Right lobe of liver (tissue), 6 donors: ENCODE measurements around the gene GMPR. TPM values are rescaled to one million over a fixed set of nuclear protein-coding genes. Genes with fewer than 3 reads are reported as not detected.

Experiments used
- ATAC-seq, 4 donors: fragments of 200-7000 bp; cut with Tn5 transposase; one replicate each; pipeline ENCODE4 v1.9.1; 2020; ENCODE audit warnings: mild to moderate bottlenecking in 4 of 4, moderate library complexity in 4 of 4
- DNase-seq, 3 donors: peaks; one replicate each; pipeline ENCODE4 v3.0.0-alpha.2; 2020
- H3K27ac ChIP-seq, 3 donors: fragments of 200-600 bp; one replicate each; pipeline ENCODE4 v1.8.0; 2022
- H3K27me3 ChIP-seq, 2 donors: fragments of 200-600 bp; one replicate each; pipeline ENCODE4 v1.8.0; 2022
- H3K36me3 ChIP-seq, 4 donors: fragments of 200-600 bp; sonication (generic) in 1 of 4; one replicate each; pipeline versions ENCODE4 v1.5.1 to v1.8.0; 2017 to 2022; ENCODE audit warnings: control low read depth in 1 of 4
- H3K4me1 ChIP-seq, 4 donors: fragments of 200-600 bp; sonication (generic) in 1 of 4; one replicate each; pipeline versions ENCODE4 v1.5.1 to v1.8.0; 2017 to 2022; ENCODE audit warnings: control low read depth in 1 of 4
- H3K4me3 ChIP-seq, 3 donors: fragments of 200-600 bp; one replicate each; pipeline ENCODE4 v1.8.0; 2022
- H3K9me3 ChIP-seq, 4 donors: fragments of 200-600 bp; sonication (generic) in 1 of 4; one replicate each; pipeline versions ENCODE4 v1.5.1 to v1.8.0; 2017 to 2022; ENCODE audit warnings: control low read depth in 1 of 4
- POLR2A ChIP-seq: fragments of 450-650 bp; IDR thresholded peaks from one replicate; pipeline ENCODE4 v1.6.1; 2017; ENCODE audit warnings: antibody characterized with exemption, mild to moderate bottlenecking
- WGBS: methylation state at CpG from one replicate; pipeline ENCODE4 v1.1.6; 2018; ENCODE audit warnings: low coverage, low lambda C conversion rate; ENCODE audit not compliant: insufficient coverage; ENCODE audit errors: missing lambda C conversion rate; 5-methylcytosine and 5-hydroxymethylcytosine counted together
- intact Hi-C, 2 donors: fragments of 100-400 bp; cut with DNase I; formaldehyde crosslinking; loops; one replicate each; pipeline versions ENCODE4 v1.11.2 to v1.14.1; 2022
- total RNA-seq, 6 experiments: library from RNA; depleted of rRNA in 2 of 6; stranded (reverse); fragments of >200 nt in 2 of 6; fragmentation: NEBNext Ultra II Directional in 3 of 6; extraction: Animal tissue kit (Norgen Biotek cat#: 25700) in 3 of 6; gene quantifications; one replicate each; pipeline versions ENCODE4 v1.1.0 to v1.2.4, GENCODE V29; 2016 to 2023
- TF ChIP-seq, protein P1 (sequence below), 4 donors: fragments of 200-600 bp in 3 of 4; fragments of 450-650 bp in 1 of 4; IDR thresholded peaks; one replicate each; pipeline versions ENCODE4 v1.5.1 to v1.8.0; 2016 to 2022; ENCODE audit warnings: antibody characterized with exemption in 4 of 4, mild to moderate bottlenecking in 2 of 4
- donor health status: DM: no; HTN: yes; CAD: no.
- donor health status: DM: no; HTN: no; CAD: no.
- donor health status: DM: no; HTN: no; CAD: no.
- donor health status: DM: no; HTN: yes; CAD: no.
- donor health status: DM: no; HTN: yes; CAD: no.

Gene GMPR
- total RNA-seq, 6 experiments from 2014 or later, result 3.7 to 6.5 (median 4.9) TPM

DNA sequence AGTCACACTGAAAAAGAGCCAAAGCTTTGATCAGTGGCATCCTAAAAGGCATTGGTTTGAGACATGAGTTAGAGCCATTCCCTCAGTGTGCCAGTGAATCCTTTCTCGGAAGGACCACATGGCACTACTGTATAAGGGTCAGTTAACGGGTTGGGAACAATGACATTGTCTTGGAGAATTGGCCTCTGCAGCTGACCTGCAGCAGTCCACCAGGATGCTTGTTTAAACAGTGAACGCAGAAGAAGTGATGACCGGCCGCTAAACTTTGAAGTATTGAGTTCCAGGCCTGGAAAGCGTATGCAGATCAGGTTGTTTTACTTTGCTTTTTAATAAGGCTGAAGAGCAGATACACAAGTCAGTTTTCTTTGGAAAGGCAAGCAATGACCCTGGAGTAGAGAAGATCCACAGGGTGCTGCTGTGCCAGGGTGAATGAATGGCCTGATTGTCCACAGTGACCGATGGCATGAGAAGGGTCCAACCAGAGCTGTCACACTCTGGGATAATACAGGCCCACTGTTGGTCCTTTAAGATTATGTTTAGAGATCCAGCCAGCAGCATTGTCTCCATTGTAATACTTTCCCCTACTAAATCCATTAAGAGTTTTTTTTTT, 57.8 kb downstream of the GMPR start:
- H3K4me1 ChIP-seq, result no peaks in the 10 kb centered on the region
- WGBS, result 76% methylated on average over 5 of the region's 7 CpGs
- no peak overlapping the region for H3K27ac ChIP-seq
- intact Hi-C loops, result no loop called here
- no peak overlapping the region for H3K4me3 ChIP-seq
- no peak for TF ChIP-seq POLR2A
- TF ChIP-seq, protein P1, sequence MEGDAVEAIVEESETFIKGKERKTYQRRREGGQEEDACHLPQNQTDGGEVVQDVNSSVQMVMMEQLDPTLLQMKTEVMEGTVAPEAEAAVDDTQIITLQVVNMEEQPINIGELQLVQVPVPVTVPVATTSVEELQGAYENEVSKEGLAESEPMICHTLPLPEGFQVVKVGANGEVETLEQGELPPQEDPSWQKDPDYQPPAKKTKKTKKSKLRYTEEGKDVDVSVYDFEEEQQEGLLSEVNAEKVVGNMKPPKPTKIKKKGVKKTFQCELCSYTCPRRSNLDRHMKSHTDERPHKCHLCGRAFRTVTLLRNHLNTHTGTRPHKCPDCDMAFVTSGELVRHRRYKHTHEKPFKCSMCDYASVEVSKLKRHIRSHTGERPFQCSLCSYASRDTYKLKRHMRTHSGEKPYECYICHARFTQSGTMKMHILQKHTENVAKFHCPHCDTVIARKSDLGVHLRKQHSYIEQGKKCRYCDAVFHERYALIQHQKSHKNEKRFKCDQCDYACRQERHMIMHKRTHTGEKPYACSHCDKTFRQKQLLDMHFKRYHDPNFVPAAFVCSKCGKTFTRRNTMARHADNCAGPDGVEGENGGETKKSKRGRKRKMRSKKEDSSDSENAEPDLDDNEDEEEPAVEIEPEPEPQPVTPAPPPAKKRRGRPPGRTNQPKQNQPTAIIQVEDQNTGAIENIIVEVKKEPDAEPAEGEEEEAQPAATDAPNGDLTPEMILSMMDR (IDR thresholded peaks at IDR 0.05), result no peak
- ATAC-seq (no peak), DNase-seq (no peak)
- H3K27me3 ChIP-seq, result no peaks in the 10 kb centered on the region
- no peaks in the 10 kb centered on the region for H3K9me3 ChIP-seq
- H3K36me3 ChIP-seq, result no peaks in the 10 kb centered on the region

DNA sequence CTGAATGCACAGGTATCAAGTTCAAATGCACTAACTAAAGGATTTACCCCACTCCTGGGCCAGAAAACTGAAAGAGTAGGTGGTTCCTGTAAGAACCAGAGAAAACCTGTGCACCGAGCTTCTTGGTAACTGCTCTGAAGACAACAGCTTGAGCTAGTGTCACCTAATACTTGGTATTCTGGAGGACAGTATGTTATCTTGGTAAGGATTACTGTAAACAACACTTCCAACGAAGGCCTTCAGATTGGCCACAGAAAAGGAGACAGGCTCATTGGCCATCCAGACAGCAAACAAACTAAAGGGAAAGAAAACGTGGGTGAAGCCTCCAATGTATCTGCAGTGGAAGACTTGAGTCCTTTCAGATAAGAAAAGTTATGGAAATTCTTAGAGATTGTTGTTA, 61.5 kb downstream of the GMPR start:
- intact Hi-C loops, result no loop called here
- Histone ChIP-seq H3K36me3 (peaks cover 0 to 5% (median 0%) of the 10 kb centered on the region in 4 donors), H3K27ac (no peak overlapping the region), H3K9me3 (no peaks in the 10 kb centered on the region), H3K4me3 (no peak overlapping the region), H3K4me1 (no peaks in the 10 kb centered on the region), H3K27me3 (no peaks in the 10 kb centered on the region)
- DNase-seq, result no peak
- WGBS, result 89% methylated on average over 3 of the region's 3 CpGs
- no peak for ATAC-seq
- TF ChIP-seq POLR2A, result no peak
- TF ChIP-seq, protein P1 (IDR thresholded peaks at IDR 0.05), result no peak

DNA sequence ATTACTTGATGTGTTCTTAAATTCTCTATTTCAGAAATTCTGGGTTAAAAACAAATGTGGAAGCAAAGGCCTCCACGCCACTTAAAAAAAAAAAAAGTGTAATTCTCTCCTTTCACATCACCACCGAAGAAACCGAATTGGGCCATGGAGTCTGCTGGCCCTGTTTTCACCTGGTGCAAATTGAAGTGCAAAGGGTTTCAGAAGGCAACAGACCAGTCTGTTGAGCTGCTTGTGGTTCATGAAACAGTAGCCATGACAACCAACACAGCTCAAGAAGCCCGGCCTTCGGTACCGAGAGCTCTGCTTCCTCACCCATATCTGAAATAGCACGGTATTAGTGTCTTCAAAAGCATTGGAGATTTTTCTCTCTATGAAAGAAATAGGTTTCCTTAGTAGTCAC, 63.1 kb downstream of the GMPR start:
- TF ChIP-seq POLR2A, result no peak
- DNase-seq, result no peak

DNA sequence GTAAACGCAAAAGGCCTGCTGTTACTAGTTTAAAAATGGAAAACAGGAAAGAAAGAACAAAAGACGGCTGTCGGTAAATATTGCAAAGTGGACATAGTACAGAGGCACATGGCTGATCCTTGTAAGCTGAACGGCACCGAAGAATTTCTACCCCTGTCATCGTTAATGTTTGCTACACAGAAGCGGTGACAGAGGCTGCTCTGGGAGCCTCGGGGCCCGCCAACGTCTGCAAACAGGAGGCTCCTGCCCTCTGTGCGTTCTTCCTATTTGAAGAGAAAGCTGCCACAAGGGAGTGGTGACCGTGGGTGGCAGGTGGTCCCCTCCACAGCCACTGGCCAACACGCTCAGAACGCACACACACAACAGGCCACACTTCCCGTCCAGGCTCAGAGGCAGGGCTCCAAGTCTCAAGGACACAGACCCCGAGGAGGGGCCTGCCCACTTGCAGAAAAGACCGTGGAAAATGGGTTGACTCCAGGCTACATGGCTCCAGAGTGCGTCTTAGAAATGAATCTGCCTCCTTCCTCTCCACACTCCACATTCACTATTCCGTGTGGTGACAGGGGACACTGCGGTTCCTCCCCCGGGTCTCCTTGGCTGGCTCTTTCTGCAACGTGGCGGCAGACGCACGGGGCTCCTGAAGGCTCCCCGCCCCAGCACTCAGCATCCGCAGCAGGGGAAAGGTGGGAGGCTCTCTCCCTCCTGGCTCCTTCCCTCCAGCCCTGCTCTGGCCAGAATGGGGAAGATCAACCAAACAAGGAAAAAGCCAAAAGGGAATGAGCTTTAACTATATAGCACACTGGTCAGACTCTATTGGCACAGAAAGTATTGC, 64.5 kb downstream of the GMPR start:
- DNase-seq, result no peak
- Histone ChIP-seq H3K36me3 (peaks cover 0 to 12% (median 0%) of the 10 kb centered on the region in 4 donors), H3K4me3 (no peak overlapping the region), H3K9me3 (no peaks in the 10 kb centered on the region), H3K27me3 (no peaks in the 10 kb centered on the region), H3K4me1 (peaks cover 0 to 2% (median 0%) of the 10 kb centered on the region in 4 donors), H3K27ac (no peak overlapping the region)
- intact Hi-C loops, result no loop called here
- ATAC-seq, result peak in 2 of 4 donors; percentile 7 to 23
- WGBS, result 77% methylated on average over 11 of the region's 27 CpGs
- TF ChIP-seq POLR2A, result no peak

More for the DNA sequence above, 63.1 kb downstream of the GMPR start:
- H3K4me1 ChIP-seq, result peaks cover 0 to 2% (median 0%) of the 10 kb centered on the region in 4 donors
- H3K27me3 ChIP-seq, result no peaks in the 10 kb centered on the region
- no peak overlapping the region for H3K4me3 ChIP-seq
- H3K36me3 ChIP-seq, result peaks cover 0 to 12% (median 0%) of the 10 kb centered on the region in 4 donors
- intact Hi-C loops, result no loop called here
- no peaks in the 10 kb centered on the region for H3K9me3 ChIP-seq
- 100% methylated on average over 7 of the region's 7 CpGs for WGBS
- ATAC-seq, result no peak
- H3K27ac ChIP-seq, result no peak overlapping the region

DNA sequence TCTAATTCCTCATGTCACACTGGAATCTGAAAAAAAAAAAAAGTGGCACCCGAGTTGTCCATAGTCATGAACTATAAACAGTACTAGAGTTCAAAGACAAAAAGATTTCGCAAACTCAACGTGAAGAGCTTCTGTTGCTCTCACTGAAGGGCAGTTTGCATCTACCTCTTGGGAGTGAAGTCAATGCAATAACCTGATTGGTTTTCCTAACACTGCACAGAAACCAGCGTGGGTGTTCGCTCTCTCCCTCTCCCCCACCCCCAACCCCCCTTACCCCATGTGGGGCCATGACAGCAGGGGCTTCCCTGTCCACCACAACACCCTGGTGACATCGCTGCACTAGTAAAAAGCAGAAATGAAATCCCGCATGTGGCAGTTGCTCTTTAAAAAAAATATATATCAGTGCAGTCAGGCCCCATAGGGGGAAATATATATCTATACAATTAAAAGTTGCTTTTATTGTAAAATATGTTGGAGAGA, 66.9 kb downstream of the GMPR start:
- no peak for DNase-seq
- Histone ChIP-seq H3K9me3 (no peaks in the 10 kb centered on the region), H3K27ac (no peak overlapping the region), H3K4me1 (peaks cover 0 to 2% (median 0%) of the 10 kb centered on the region in 4 donors), H3K36me3 (peaks cover 0 to 12% (median 0%) of the 10 kb centered on the region in 4 donors), H3K4me3 (no peak overlapping the region), H3K27me3 (no peaks in the 10 kb centered on the region)
- ATAC-seq, result peak in 2 of 4 donors; percentile 44 to 76
- intact Hi-C loops, result no loop called here
- 47% methylated on average over 7 of the region's 7 CpGs for WGBS
- no peak for TF ChIP-seq POLR2A
- TF ChIP-seq, protein P1 (IDR thresholded peaks at IDR 0.05), result no peak
